Osteoblast (primary cell): ENCODE measurements around the gene NPEPL1. TPM values are rescaled to one million over a fixed set of nuclear protein-coding genes. Genes with fewer than 3 reads are reported as not detected.

ENCODE experiments used
- DNase-seq: peaks from one replicate; pipeline ENCODE4 v3.0.0; 2011; ENCODE audit warnings: low spot score, mixed read lengths; ENCODE audit not compliant: insufficient read length; ENCODE audit errors: missing footprints
- H2AFZ ChIP-seq: 2 replicates; pipeline ENCODE4 v1.6.0; 2011; ENCODE audit warnings: mild to moderate bottlenecking, low read length
- H3K27ac ChIP-seq: 2 replicates; pipeline ENCODE4 v1.5.1; 2011; ENCODE audit warnings: mild to moderate bottlenecking, low read depth, low read length, moderate library complexity
- H3K27me3 ChIP-seq: 2 replicates; pipeline ENCODE4 v1.6.0; 2012; ENCODE audit warnings: mild to moderate bottlenecking, control low read depth, inconsistent platforms, low read length, moderate library complexity; ENCODE audit not compliant: insufficient read depth
- H3K36me3 ChIP-seq: 2 replicates; pipeline ENCODE4 v1.5.1; 2011; ENCODE audit warnings: mild to moderate bottlenecking, low read length, control low read depth, moderate library complexity; ENCODE audit not compliant: insufficient read depth
- H3K4me1 ChIP-seq: 2 replicates; pipeline ENCODE4 v1.5.1; 2011; ENCODE audit warnings: mild to moderate bottlenecking, low read length, control low read depth, moderate library complexity; ENCODE audit not compliant: insufficient read depth
- H3K4me2 ChIP-seq: 2 replicates; pipeline ENCODE4 v1.6.0; 2011; ENCODE audit warnings: mild to moderate bottlenecking, low read length; ENCODE audit not compliant: insufficient read depth
- H3K4me3 ChIP-seq: fragments of 200-600 bp; sonication (generic); 3 replicates; pipeline ENCODE4 v1.5.1; 2012; ENCODE audit warnings: mild to moderate bottlenecking, low read length, inconsistent platforms; ENCODE audit not compliant: insufficient read depth
- H3K79me2 ChIP-seq: 2 replicates; pipeline ENCODE4 v1.6.0; 2012; ENCODE audit warnings: mild to moderate bottlenecking, low read length, control low read depth, inconsistent platforms; ENCODE audit not compliant: insufficient read depth
- H3K9me3 ChIP-seq: 2 replicates; pipeline ENCODE4 v1.5.1; 2011; ENCODE audit warnings: low read depth, low read length, control low read depth
- H4K20me1 ChIP-seq: 2 replicates; pipeline ENCODE4 v1.6.0; 2012; ENCODE audit warnings: mild to moderate bottlenecking, low read length, control low read depth; ENCODE audit not compliant: insufficient read depth
- total RNA-seq: library from RNA; depleted of rRNA; stranded (reverse); fragments of >200 nt; gene quantifications from 2 replicates; pipeline ENCODE4 v1.2.3, GENCODE V29; 2012
- TF ChIP-seq, protein P1 (sequence below): IDR thresholded peaks from 2 replicates; pipeline ENCODE4 v1.5.1; 2011; ENCODE audit warnings: mild to moderate bottlenecking, low read depth, low read length, moderate library complexity; ENCODE audit errors: extremely low read depth

Gene NPEPL1
- total RNA-seq, 1 donor = 29.7 TPM

DNA sequence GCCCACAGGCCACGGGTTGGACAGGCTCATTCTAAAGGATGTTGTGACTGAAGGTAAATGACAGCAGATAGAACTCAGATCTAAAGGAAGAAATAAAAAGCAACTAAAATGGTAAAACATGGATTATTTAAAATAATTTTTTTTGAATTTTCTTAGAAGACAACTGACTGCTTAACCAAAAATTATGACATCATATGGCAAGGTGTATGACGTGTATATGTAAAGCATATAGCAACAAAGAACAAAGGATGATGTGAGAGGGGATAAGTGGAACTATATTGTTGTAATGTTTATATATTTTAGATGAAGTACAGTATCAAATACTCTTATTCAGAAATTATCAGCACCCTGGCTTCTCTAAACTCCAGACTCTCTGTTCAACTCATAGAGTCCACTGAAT is 38.6 kb downstream of the NPEPL1 start:
- Histone ChIP-seq H3K27ac (no peak overlapping the region), H2AFZ (no peak overlapping the region), H3K4me1 (no peaks in the 10 kb centered on the region), H3K79me2 (no peaks in the 10 kb centered on the region), H4K20me1 (no peaks in the 10 kb centered on the region), H3K36me3 (no peaks in the 10 kb centered on the region), H3K27me3 (peaks cover 12% of the 10 kb centered on the region), H3K4me3 (no peak overlapping the region), H3K9me3 (no peaks in the 10 kb centered on the region), H3K4me2 (no peak overlapping the region)
- no peak for DNase-seq
- TF ChIP-seq, protein P1, sequence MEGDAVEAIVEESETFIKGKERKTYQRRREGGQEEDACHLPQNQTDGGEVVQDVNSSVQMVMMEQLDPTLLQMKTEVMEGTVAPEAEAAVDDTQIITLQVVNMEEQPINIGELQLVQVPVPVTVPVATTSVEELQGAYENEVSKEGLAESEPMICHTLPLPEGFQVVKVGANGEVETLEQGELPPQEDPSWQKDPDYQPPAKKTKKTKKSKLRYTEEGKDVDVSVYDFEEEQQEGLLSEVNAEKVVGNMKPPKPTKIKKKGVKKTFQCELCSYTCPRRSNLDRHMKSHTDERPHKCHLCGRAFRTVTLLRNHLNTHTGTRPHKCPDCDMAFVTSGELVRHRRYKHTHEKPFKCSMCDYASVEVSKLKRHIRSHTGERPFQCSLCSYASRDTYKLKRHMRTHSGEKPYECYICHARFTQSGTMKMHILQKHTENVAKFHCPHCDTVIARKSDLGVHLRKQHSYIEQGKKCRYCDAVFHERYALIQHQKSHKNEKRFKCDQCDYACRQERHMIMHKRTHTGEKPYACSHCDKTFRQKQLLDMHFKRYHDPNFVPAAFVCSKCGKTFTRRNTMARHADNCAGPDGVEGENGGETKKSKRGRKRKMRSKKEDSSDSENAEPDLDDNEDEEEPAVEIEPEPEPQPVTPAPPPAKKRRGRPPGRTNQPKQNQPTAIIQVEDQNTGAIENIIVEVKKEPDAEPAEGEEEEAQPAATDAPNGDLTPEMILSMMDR = no peak

DNA sequence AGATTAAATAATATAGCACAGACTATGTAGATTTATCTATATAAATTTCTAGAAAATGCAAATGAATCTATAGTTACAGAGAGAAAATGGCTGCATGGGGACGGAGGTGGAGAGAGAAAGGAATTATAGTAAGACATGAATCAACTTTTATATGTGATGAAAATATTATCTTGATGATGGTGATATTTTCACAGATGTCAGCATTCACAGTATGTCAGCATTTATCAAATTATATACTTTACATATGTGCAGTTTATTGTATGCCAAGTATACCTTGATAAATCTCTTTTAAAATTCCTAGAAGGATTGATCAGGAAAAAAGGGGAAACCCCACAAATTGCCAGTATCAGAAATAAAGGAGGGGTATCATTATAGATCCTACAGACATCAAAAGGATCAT is 44.6 kb downstream of the NPEPL1 start:
- Histone ChIP-seq H2AFZ (no peak overlapping the region), H3K4me3 (no peak overlapping the region), H3K79me2 (no peaks in the 10 kb centered on the region), H3K27me3 (peaks cover 25% of the 10 kb centered on the region), H3K9me3 (no peaks in the 10 kb centered on the region), H3K4me1 (no peaks in the 10 kb centered on the region), H3K36me3 (no peaks in the 10 kb centered on the region), H3K4me2 (no peak overlapping the region), H3K27ac (no peak overlapping the region), H4K20me1 (no peaks in the 10 kb centered on the region)
- no peak for DNase-seq
- TF ChIP-seq, protein P1 = no peak

DNA sequence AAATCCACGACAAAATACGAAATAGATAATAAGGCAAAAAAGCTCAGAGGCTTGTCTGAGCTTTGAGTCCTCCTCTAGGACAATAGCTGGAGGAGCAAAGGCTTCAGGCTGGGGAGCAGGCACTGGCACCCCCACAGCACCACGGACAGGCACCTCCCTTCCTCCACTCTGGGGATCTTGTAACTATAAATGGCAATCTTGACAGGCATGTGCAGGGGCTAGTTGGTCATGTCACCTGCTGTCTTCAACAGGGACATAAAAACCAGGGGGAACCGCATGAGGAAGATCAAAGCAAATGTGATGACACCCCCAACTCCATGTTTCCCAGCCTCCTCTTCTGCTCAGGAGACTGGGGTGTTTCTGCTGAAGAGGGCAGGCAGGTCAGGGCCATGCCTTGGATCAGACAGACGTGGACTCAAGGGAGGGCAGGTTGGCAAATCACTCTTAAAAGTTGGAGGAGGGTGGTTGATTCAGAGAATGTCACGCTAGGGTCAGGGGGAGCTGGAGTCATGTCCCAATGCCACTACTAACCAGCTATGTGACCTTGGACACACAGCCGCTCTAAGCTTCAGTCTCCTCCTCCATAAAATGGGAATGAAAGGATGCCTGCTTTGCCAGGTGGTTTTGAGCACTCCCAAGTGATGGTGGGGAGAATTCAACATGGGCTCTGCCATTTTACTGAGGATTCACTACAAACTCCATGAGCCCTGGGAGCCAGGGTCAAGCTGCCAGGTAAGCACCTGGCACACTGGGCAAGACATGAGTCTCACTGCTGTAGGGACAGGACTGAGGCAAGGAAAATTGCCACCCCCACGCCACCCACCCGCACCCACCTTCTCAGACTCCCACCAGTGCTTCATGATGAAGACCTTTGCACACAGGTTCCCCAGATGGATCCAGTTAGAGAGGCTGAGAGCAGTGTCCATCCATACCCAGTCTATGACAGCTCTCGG is 48.0 kb downstream of the NPEPL1 start:
- no peaks in the 10 kb centered on the region for H3K9me3 ChIP-seq
- no peaks in the 10 kb centered on the region for H4K20me1 ChIP-seq
- no peak overlapping the region for H3K4me3 ChIP-seq
- H3K27me3 ChIP-seq = peaks cover 30% of the 10 kb centered on the region
- H3K79me2 ChIP-seq = no peaks in the 10 kb centered on the region
- no peaks in the 10 kb centered on the region for H3K36me3 ChIP-seq
- no peak overlapping the region for H3K27ac ChIP-seq
- H2AFZ ChIP-seq = no peak overlapping the region
- no peak overlapping the region for H3K4me2 ChIP-seq
- H3K4me1 ChIP-seq = no peaks in the 10 kb centered on the region
- no peak for DNase-seq
- TF ChIP-seq, protein P1 = no peak

DNA sequence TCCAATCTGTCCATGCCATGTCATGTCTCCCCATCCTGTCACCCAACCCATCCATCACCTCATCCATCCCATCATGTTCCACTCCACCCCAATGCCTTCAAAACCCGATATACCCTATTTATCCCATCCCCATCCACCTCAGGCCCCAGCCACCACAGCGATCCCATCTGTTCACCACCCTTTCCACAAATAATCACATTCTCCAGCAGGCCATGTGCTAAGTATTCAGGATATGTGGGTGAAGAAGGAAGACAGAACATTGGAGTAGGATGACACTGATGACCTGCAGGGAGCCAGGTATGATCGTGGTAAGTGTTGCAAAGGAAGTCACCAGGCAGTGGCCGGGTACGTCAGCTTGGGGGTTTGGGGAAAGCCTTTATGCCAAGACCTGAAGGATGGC is 48.8 kb downstream of the NPEPL1 start:
- H3K9me3 ChIP-seq = no peaks in the 10 kb centered on the region
- peaks cover 34% of the 10 kb centered on the region for H3K27me3 ChIP-seq
- no peak overlapping the region for H3K27ac ChIP-seq
- no peak overlapping the region for H3K4me2 ChIP-seq
- no peaks in the 10 kb centered on the region for H3K36me3 ChIP-seq
- peaks cover under 1% of the 10 kb centered on the region for H3K4me1 ChIP-seq
- TF ChIP-seq, protein P1 = no peak
- no peak overlapping the region for H2AFZ ChIP-seq
- H3K79me2 ChIP-seq = no peaks in the 10 kb centered on the region
- H3K4me3 ChIP-seq = no peak overlapping the region
- DNase-seq = no peak
- H4K20me1 ChIP-seq = no peaks in the 10 kb centered on the region
